Activated T-cell treated with anti-CD3 and anti-CD28 coated beads, Interleukin-2, amount 50 U/mL, for 1 hour (primary cell): ENCODE measurements around the gene CPA4.

Experiments
- DNase-seq: peaks from one replicate; pipeline ENCODE4 v3.0.0-alpha.2; 2020

Gene CPA4

GRCh38 chr7:130366564-130366963, 73.6 kb downstream of the CPA4 start:
- no peak for DNase-seq

GRCh38 chr7:130367088-130367755, 74.3 kb downstream of the CPA4 start:
- DNase-seq, result peak; percentile 24

GRCh38 chr7:130367836-130368746, 75.1 kb downstream of the CPA4 start:
- DNase-seq, result no peak

DNA sequence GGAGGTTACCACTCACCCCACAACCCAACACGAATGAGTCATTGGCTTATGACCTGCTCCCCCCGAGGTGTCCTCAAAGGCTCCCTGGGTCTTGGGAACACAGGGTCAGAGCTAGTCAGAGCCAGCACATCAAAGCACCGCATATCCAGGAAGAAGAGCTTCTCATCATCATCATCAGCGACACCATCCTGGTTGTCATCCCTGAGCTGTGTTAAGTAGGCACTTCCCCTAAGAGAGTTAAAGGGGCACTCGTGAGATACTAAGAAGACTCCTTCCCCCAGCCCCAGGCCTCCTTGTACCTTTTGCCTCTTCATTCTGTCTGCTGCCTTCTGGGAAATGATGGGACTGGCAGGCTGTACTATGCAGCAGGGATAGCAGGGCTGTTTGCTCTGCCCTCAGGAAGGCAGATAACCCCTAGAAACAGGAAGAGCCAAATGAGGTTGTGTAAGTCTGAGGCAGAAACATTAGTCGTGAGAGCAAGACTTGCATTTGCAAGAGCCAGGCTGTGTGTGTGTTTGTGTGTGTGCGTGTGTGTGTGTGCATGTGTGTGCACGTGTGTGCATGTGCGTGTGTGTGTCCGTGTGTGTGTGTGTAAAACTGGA, 76.2 kb downstream of the CPA4 start:
- DNase-seq, result no peak

- DNase-seq, result no peak
These were observed 77.0 kb downstream of the CPA4 start for GRCh38 chr7:130369831-130370550.

DNA sequence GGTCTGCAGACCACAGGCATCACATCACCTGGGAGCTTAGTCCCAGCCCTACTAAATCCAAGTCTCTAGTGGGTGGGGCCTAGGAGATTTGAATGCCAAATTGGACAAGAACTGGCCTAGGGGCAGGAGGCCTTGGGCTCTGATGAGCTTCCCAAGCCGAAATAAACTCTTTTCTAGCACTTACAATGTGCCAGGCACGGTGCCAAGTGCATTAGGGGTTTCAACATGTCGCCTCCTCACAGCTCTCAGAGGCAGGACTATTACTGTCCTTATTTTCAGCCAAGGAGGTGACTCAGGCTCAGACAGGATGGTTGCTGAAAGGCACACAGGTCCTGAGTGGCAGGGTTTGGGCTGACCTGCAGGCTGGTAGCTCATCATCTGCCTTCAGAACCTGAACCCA, 78.1 kb downstream of the CPA4 start:
- DNase-seq, result no peak

DNA sequence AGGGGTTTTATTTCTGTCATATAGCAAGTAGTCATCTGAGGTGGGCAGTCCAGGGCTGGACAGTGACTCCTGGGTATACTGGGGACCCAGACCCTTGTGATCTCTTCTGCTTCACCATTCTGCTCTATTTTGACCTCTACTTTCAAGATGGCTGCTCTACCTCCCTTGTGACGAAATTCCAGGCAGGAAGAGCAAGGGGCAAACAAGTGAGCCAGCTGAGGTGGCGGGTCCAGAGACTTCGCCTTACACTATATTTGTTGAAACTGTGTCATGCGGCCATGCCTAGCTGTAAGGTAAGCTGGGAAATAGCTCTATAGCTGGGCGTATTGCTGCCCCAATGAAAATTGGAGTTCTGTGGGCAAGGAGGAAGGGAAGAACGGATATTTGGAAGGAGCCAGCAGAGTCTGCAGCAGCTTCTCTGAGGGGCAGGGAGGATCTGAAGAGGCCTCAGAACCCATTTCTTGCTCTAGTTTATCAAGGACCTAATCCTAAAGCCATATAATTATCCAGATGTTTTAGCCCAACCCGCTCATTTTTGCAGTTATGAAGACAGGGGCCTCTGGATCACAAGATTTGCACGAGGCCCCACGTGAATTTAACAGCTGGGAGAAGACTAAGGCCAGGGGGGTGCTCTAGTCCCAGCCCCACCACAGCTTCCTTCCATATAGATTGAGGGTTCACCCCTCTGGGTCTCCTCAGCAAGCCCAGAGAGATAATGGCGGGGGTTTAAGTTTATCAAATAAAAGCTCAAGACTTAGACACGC, 79.6 kb downstream of the CPA4 start:
- DNase-seq, result no peak
